Thoracic aorta (tissue), 2 donors: ENCODE results near the gene SLC35G3. TPM values are rescaled to one million over a fixed set of nuclear protein-coding genes. Genes with fewer than 3 reads are reported as not detected.
"Not testable (repeated sequence)": the region's sequence is repeated elsewhere in the genome, so short reads cannot be mapped to it uniquely, and the experiment has no call there.

Experiments used
- ATAC-seq: fragments of 150-250 bp; one replicate; pipeline ENCODE4 v1.8.0; 2017; ENCODE audit warnings: low read depth; ENCODE audit not compliant: insufficient number of reproducible peaks, low FRiP score
- DNase-seq: peaks from one replicate; pipeline ENCODE4 v3.0.0-alpha.2; 2020; ENCODE audit warnings: low spot score
- H3K27ac ChIP-seq, 2 donors: fragments of 200-600 bp; sonication (generic); 1 replicate in 1 of 2; 2 replicates in 1 of 2; pipeline ENCODE4 v1.5.1; 2016; ENCODE audit warnings: mild to moderate bottlenecking in 2 of 2, moderate library complexity in 2 of 2
- H3K27me3 ChIP-seq: fragments of 200-600 bp; sonication (generic); replicated peaks from 2 replicates; pipeline ENCODE4 v1.6.0; 2016; ENCODE audit warnings: mild to moderate bottlenecking; ENCODE audit not compliant: insufficient read depth
- H3K36me3 ChIP-seq: fragments of 200-600 bp; sonication (generic); one replicate; pipeline ENCODE4 v1.5.1; 2016
- H3K4me1 ChIP-seq, 2 donors: fragments of 200-600 bp; sonication (generic); 1 replicate in 1 of 2; 2 replicates in 1 of 2; pipeline versions ENCODE4 v1.5.1 to v1.6.0; 2016; ENCODE audit warnings: low read depth in 2 of 2, mild to moderate bottlenecking in 1 of 2; ENCODE audit not compliant: control insufficient read depth in 1 of 2
- H3K4me3 ChIP-seq: fragments of 200-600 bp; sonication (generic); 2 replicates; pipeline ENCODE4 v1.5.1; 2016; ENCODE audit warnings: mild to moderate bottlenecking
- H3K9me3 ChIP-seq: fragments of 200-600 bp; sonication (generic); 2 replicates; pipeline ENCODE4 v1.5.1; 2016
- total RNA-seq, 2 donors: library from RNA; depleted of rRNA; stranded (reverse); fragments of >200 nt; gene quantifications; one replicate each; pipeline versions ENCODE4 v1.1.0 to v1.2.3, GENCODE V29; 2016
- TF ChIP-seq, protein P1 (sequence below): fragments of 200-600 bp; sonication (generic); IDR thresholded peaks from one replicate; pipeline ENCODE4 v1.5.1; 2019; ENCODE audit warnings: antibody characterized with exemption

Gene SLC35G3
- total RNA-seq, 2 donors from 2014 or later, result not detected

DNA sequence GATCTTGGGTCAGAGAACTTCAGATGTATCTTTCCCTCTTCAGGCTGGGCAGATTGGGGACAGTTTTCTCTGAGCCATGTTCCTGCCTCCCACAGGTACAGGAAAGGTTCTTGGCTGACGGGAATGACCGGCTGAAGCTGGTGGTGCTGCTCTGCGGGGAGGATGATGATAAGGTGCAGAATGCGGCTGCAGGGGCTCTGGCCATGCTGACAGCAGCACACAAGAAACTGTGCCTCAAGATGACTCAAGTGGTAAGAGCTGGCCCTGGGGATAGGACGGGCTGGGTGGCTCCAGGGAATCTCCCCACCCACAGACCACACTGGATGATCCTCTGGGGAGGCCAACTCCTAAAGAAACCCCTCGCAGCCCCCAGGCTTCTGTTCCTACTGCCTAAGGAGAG lies 10.9 kb downstream of the SLC35G3 start:
- Histone ChIP-seq H3K4me1 (no peaks in the 10 kb centered on the region), H3K27ac (no peak overlapping the region), H3K36me3 (no peaks in the 10 kb centered on the region), H3K9me3 (no peaks in the 10 kb centered on the region), H3K27me3 (no peaks in the 10 kb centered on the region), H3K4me3 (no peak overlapping the region)
- DNase-seq (no peak), ATAC-seq (no peak)
- TF ChIP-seq, protein P1, sequence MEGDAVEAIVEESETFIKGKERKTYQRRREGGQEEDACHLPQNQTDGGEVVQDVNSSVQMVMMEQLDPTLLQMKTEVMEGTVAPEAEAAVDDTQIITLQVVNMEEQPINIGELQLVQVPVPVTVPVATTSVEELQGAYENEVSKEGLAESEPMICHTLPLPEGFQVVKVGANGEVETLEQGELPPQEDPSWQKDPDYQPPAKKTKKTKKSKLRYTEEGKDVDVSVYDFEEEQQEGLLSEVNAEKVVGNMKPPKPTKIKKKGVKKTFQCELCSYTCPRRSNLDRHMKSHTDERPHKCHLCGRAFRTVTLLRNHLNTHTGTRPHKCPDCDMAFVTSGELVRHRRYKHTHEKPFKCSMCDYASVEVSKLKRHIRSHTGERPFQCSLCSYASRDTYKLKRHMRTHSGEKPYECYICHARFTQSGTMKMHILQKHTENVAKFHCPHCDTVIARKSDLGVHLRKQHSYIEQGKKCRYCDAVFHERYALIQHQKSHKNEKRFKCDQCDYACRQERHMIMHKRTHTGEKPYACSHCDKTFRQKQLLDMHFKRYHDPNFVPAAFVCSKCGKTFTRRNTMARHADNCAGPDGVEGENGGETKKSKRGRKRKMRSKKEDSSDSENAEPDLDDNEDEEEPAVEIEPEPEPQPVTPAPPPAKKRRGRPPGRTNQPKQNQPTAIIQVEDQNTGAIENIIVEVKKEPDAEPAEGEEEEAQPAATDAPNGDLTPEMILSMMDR, result no peak

DNA sequence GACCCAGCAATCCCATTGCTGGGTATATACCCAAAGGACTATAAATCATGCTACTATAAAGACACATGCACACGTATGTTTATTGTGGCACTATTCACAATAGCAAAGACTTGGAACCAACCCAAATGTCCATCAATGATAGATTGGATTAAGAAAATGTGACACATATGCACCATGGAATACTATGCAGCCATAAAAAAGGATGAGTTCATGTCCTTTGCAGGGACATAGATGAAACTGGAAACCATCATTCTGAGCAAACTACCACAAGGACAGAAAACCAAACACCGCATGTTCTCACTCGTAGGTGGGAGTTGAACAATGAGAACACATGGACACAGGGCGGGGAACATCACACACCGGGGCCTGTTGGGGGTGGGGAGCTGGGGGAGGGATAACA lies 14.8 kb downstream of the SLC35G3 start:
- not testable (repeated sequence) for ATAC-seq, H3K36me3 ChIP-seq, H3K27me3 ChIP-seq, H3K4me3 ChIP-seq, H3K4me1 ChIP-seq, H3K27ac ChIP-seq, H3K9me3 ChIP-seq, DNase-seq

DNA sequence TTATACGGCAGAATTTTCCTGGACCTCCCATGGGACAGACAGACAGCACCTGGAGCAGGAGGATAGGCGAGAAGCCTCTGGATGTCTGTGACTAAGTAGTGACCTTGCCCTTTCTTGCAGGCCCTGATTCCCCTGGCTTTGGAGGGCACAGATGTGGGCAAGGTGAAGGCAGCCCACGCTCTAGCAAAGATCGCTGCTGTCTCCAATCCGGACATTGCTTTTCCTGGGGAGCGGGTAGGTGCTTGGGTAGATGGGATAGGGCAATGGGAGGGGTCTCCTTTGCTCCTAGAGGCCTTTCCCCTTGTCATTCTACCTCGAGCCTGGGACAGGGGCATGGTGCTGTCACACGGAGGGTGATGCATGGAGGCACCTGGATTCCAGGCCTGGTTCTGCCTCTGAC lies 17.3 kb downstream of the SLC35G3 start:
- Histone ChIP-seq H3K36me3 (no peaks in the 10 kb centered on the region), H3K4me3 (no peak overlapping the region), H3K4me1 (no peaks in the 10 kb centered on the region), H3K27me3 (no peaks in the 10 kb centered on the region), H3K27ac (no peak overlapping the region), H3K9me3 (no peaks in the 10 kb centered on the region)
- DNase-seq, result no peak
- ATAC-seq, result no peak
- TF ChIP-seq, protein P1, result no peak

DNA sequence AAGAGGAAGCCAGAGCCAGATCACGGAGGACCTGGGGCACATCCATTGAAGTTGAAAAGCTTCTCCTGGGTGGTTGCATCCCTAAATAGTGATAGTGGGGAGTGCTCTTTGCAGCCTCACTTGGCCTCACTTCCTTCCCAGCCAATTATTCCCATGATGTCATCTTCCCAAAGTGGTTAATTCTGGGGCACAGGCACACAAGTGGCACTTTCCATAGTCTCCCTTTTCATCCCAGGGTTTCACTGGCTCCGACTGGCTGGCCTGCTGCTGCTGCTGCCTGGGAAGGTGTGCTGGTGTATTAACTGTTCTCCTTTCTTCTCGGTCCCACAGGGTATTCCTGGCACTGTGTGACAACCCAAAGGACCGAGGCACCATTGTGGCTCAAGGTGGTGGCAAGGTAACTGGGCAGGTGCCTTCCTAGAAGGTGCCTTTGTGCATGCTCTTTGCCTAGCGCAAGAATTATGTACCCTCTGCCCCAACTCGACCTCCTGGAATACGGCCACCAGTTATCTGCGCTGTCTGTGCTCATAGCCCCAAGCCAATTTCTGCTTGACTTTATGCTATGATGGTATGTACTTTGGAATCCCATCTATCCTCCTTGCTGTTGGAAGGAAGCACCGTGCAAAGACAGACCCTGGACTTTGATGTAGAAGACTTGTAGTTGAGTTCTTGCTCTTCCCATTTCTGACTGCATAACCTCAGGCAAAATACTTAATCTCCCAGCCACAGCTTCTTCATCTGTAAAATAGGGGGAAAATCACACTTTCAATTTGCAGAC lies 18.4 kb downstream of the SLC35G3 start:
- Histone ChIP-seq H3K4me1 (no peaks in the 10 kb centered on the region), H3K27me3 (no peaks in the 10 kb centered on the region), H3K4me3 (no peak overlapping the region), H3K36me3 (no peaks in the 10 kb centered on the region), H3K27ac (no peak overlapping the region), H3K9me3 (no peaks in the 10 kb centered on the region)
- ATAC-seq (no peak), DNase-seq (no peak)
- TF ChIP-seq, protein P1, result no peak

DNA sequence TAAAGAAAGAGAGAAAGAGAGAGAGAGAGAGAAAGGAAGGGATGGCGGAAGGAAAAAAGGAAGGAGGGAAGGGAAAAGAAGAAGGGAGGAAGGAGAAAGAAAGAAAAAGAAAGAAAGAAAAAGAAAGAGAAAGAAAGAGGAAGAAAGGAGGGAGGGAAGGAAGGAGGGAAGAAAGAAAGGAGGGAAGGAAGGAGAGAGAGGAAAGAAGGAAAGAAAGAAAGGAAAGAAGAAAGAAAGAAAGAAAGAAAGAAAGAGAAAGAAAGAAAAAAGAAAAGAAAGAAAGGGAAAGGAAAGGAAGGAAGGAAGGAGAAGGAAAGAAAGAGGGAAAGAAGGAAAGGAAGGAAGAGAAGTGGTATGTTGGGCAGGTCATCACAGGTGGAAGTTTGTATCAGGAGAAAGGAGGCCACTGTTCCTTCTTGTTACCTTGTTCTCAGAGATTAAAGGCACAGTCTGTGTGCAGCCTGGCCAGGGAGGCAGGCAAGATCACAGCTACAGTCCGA lies 19.3 kb downstream of the SLC35G3 start:
- H3K9me3 ChIP-seq, result no peaks in the 10 kb centered on the region

DNA sequence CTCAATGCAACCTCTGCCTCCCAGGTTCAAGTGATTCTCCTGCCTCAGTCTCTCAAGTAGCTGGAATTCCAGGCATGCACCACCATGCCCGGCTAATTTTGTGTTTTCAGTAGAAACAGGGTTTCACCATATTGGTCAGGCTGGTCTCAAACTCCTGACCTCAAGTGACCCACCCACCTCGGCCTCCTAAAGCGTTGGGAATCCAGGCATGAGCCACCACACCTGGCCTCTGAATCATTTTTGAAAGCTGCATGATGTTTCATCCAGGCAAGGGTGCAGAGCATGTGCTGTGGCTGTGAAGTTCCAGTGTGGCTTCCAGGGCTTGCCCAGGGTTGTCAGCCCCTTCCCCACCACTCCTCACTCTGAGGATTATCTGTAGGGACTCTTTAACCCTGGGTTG lies 21.9 kb downstream of the SLC35G3 start:
- H3K4me3 ChIP-seq, H3K27ac ChIP-seq, DNase-seq, H3K36me3 ChIP-seq, ATAC-seq, H3K27me3 ChIP-seq, H3K4me1 ChIP-seq, H3K9me3 ChIP-seq: not testable (repeated sequence)

More for the DNA sequence above, 19.3 kb downstream of the SLC35G3 start:
- DNase-seq (no peak), ATAC-seq (no peak)
- TF ChIP-seq, protein P1, result no peak
- no peak overlapping the region for H3K4me3 ChIP-seq
- H3K27ac ChIP-seq, result no peak overlapping the region
- H3K27me3 ChIP-seq, result no peaks in the 10 kb centered on the region
- no peaks in the 10 kb centered on the region for H3K4me1 ChIP-seq
- no peaks in the 10 kb centered on the region for H3K36me3 ChIP-seq
